ENCODE data around the gene TOMM40.
"Not testable (repeated sequence)": the region's sequence is repeated elsewhere in the genome, so short reads cannot be mapped to it uniquely, and the experiment has no call there.

The TOMM40 gene

GRCh38 chr19:44871809-44872208 is 19.2 kb upstream of the TOMM40 start:
- no peak for DNase-seq (ENCODE audit: low read depth in 2 of 2)

- no peak for DNase-seq (ENCODE audit: low read depth in 2 of 2)
These were observed 18.4 kb upstream of the TOMM40 start for GRCh38 chr19:44872661-44873060.

GRCh38 chr19:44874317-44874716 is 16.7 kb upstream of the TOMM40 start:
- no peak for DNase-seq (ENCODE audit: low read depth in 2 of 2)

GRCh38 chr19:44875666-44876451 is 15.2 kb upstream of the TOMM40 start:
- DNase-seq (ENCODE audit: low read depth in 2 of 2), result no peak

GRCh38 chr19:44876930-44877535 is 14.0 kb upstream of the TOMM40 start:
- no peak for DNase-seq (ENCODE audit: low read depth in 2 of 2)

GRCh38 chr19:44878120-44878865 is 12.8 kb upstream of the TOMM40 start:
- no peak for DNase-seq (ENCODE audit: low read depth in 2 of 2)

- DNase-seq (ENCODE audit: low read depth in 2 of 2), result no peak
These were observed 11.6 kb upstream of the TOMM40 start for GRCh38 chr19:44879309-44880065.

- DNase-seq (ENCODE audit: low read depth in 2 of 2), result no peak
These were observed 9.0 kb upstream of the TOMM40 start for GRCh38 chr19:44882063-44882462.

- DNase-seq (ENCODE audit: low read depth in 2 of 2), result not testable (repeated sequence)
These were observed 8.2 kb upstream of the TOMM40 start for GRCh38 chr19:44882619-44883397.

- DNase-seq (ENCODE audit: low read depth in 2 of 2), result no peak
These were observed 7.1 kb upstream of the TOMM40 start for GRCh38 chr19:44883922-44884321.

- DNase-seq (ENCODE audit: low read depth in 2 of 2), result no peak
These were observed 6.5 kb upstream of the TOMM40 start for GRCh38 chr19:44884566-44884965.

GRCh38 chr19:44886141-44886540 is 4.9 kb upstream of the TOMM40 start:
- no peak for DNase-seq (ENCODE audit: low read depth in 2 of 2)

GRCh38 chr19:44887648-44888047 is 3.4 kb upstream of the TOMM40 start:
- DNase-seq (ENCODE audit: low read depth in 2 of 2), result no peak

GRCh38 chr19:44888335-44888734 is 2.7 kb upstream of the TOMM40 start:
- not testable (repeated sequence) for DNase-seq (ENCODE audit: low read depth in 2 of 2)

- DNase-seq (ENCODE audit: low read depth in 2 of 2), result no peak
These were observed 1.2 kb upstream of the TOMM40 start for GRCh38 chr19:44889830-44890365.

GRCh38 chr19:44890366-44891015 is 563 bp upstream of the TOMM40 start:
- DNase-seq (ENCODE audit: low read depth in 2 of 2), result no peak

GRCh38 chr19:44892932-44893331 is 1.9 kb downstream of the TOMM40 start:
- no peak for DNase-seq (ENCODE audit: low read depth in 2 of 2)

- no peak for DNase-seq (ENCODE audit: low read depth in 2 of 2)
These were observed 2.4 kb downstream of the TOMM40 start for GRCh38 chr19:44893332-44894051.

- DNase-seq (ENCODE audit: low read depth in 2 of 2), result no peak
These were observed 3.0 kb downstream of the TOMM40 start for GRCh38 chr19:44894052-44894400.

GRCh38 chr19:44894946-44895345 is 3.9 kb downstream of the TOMM40 start:
- DNase-seq (ENCODE audit: low read depth in 2 of 2), result no peak

All from stimulated activated CD8-positive, alpha-beta memory T cell treated with anti-CD3 and anti-CD28 coated beads, Interleukin-2, amount 100 ng/mL, for 1 hour (primary cell).